Measurements from ENCODE around the gene OBP2A. TPM values are rescaled to one million over a fixed set of nuclear protein-coding genes. Genes with fewer than 3 reads are reported as not detected.
"Not testable (repeated sequence)": the region's sequence is repeated elsewhere in the genome, so short reads cannot be mapped to it uniquely, and the experiment has no call there.

OBP2A gene
- total and polyA plus RNA-seq, 2 donors (not counting 1 experiment from before 2014, with no cell fraction given), result not detected

- Mint-ChIP-seq H3K4me3 (no peak overlapping the region), H3K27me3 (peaks cover 43% of the 10 kb centered on the region), H3K9me3 (ENCODE audit: insufficient read depth) (no peaks in the 10 kb centered on the region), H3K4me1 (no peaks in the 10 kb centered on the region), H3K27ac (no peak overlapping the region)
- intact Hi-C loops (cut with micrococcal nuclease), result no loop called here
- no peaks in the 10 kb centered on the region for H4K20me1 ChIP-seq (ENCODE audit: control insufficient read depth, insufficient read depth, low read length, poor library complexity, severe bottlenecking)
- POLR2A ChIA-PET, result no interaction called here
- H3K4me3 ChIP-seq (ENCODE audit: control extremely low read depth in 1 of 5, extremely low read depth in 1 of 5, insufficient read depth in 1 of 5, low read depth in 2 of 5, low read length in 4 of 5), result no peak overlapping the region
- H3K9ac ChIP-seq (ENCODE audit: low read length), result no peak overlapping the region
- ATAC-seq (ENCODE audit: low read depth) (no peak), DNase-seq (no peak)
- CTCF ChIA-PET, result no interaction called here
- no peak for TF ChIP-seq EZH2 (IDR thresholded peaks at IDR 0.05; ENCODE audit: borderline replicate concordance, insufficient read depth, low read depth, low read length, poor library complexity, severe bottlenecking)
- H2AFZ ChIP-seq (ENCODE audit: insufficient read depth, low read depth, low read length, poor library complexity, severe bottlenecking), result no peak overlapping the region
- H3K27ac ChIP-seq (ENCODE audit: low read length in 2 of 2), result no peak overlapping the region
- no peak overlapping the region for H3K4me2 ChIP-seq (replicated peaks; ENCODE audit: low read depth, low read length, poor library complexity, severe bottlenecking)
- no peaks in the 10 kb centered on the region for H3K9me3 ChIP-seq (ENCODE audit: control extremely low read depth in 1 of 3, control insufficient read depth in 2 of 3, insufficient read depth in 1 of 3, low read length in 2 of 3)
- H3K4me1 ChIP-seq (ENCODE audit: control insufficient read depth in 2 of 2, insufficient read depth in 2 of 2, low read length in 2 of 2), result no peaks in the 10 kb centered on the region
- H3K27me3 ChIP-seq (replicated peaks in 1 of 4; ENCODE audit: control extremely low read depth in 1 of 4, control insufficient read depth in 3 of 4, insufficient read depth in 4 of 4, low read length in 3 of 4), result no peaks in the 10 kb centered on the region
- no peaks in the 10 kb centered on the region for H3K79me2 ChIP-seq (ENCODE audit: control insufficient read depth, insufficient read depth, low read length)
- 65% methylated on average over 8 of the region's 8 CpGs for WGBS (ENCODE audit: insufficient coverage)
- H3K36me3 ChIP-seq (replicated peaks in 1 of 2; ENCODE audit: control extremely low read depth in 1 of 2, control insufficient read depth in 1 of 2, extremely low read depth in 1 of 2, insufficient read depth in 2 of 2, low read length in 1 of 2), result no peaks in the 10 kb centered on the region
These were observed 9.7 kb upstream of the OBP2A start for GRCh38 chr9:135536216-135536615.

DNA sequence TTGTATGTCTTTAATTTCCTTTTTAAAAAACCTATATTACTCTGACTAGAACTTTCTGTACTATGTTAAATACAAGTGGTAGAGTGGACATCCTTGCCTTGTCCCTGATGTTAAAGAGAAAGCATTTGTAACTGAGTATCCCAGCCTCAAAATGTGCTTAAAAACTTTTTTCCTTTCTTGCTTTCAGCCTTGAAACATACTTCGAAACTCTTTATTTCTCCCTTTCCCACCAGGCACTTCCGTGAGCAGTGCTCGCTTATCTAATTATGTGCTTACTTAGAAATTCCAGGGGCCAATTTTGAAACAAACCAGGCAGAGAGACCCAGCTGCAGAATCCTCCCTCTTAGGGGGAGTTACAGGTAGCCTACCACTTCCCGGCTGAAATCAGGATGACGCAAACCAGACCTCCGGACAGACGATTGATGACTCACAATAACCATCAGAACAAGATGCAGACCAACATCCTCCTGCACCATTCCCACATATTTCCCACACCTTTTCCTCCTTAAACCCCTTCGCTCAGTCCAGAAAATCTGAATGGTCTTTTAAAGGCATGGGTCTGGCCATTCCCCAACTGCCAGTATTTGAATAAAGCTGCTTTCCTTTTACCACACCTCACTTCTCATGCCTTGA lies 2.5 kb upstream of the OBP2A start:
- CTCF ChIA-PET; H3K4me3 ChIP-seq (ENCODE audit: control extremely low read depth in 1 of 5, extremely low read depth in 1 of 5, insufficient read depth in 1 of 5, low read depth in 2 of 5, low read length in 4 of 5); intact Hi-C loops (cut with micrococcal nuclease): not testable (repeated sequence)

More for the DNA sequence above, 2.5 kb upstream of the OBP2A start:
- H2AFZ ChIP-seq (ENCODE audit: insufficient read depth, low read depth, low read length, poor library complexity, severe bottlenecking); ATAC-seq (ENCODE audit: low read depth); H3K27ac Mint-ChIP-seq; H3K9me3 Mint-ChIP-seq (ENCODE audit: insufficient read depth); H3K4me1 Mint-ChIP-seq; H3K27ac ChIP-seq (ENCODE audit: low read length in 2 of 2); H3K4me1 ChIP-seq (ENCODE audit: control insufficient read depth in 2 of 2, insufficient read depth in 2 of 2, low read length in 2 of 2); H4K20me1 ChIP-seq (ENCODE audit: control insufficient read depth, insufficient read depth, low read length, poor library complexity, severe bottlenecking); H3K27me3 ChIP-seq (replicated peaks in 1 of 4; ENCODE audit: control extremely low read depth in 1 of 4, control insufficient read depth in 3 of 4, insufficient read depth in 4 of 4, low read length in 3 of 4); H3K9me3 ChIP-seq (ENCODE audit: control extremely low read depth in 1 of 3, control insufficient read depth in 2 of 3, insufficient read depth in 1 of 3, low read length in 2 of 3); H3K9ac ChIP-seq (ENCODE audit: low read length); H3K4me2 ChIP-seq (replicated peaks; ENCODE audit: low read depth, low read length, poor library complexity, severe bottlenecking); DNase-seq; H3K36me3 ChIP-seq (replicated peaks in 1 of 2; ENCODE audit: control extremely low read depth in 1 of 2, control insufficient read depth in 1 of 2, extremely low read depth in 1 of 2, insufficient read depth in 2 of 2, low read length in 1 of 2); H3K79me2 ChIP-seq (ENCODE audit: control insufficient read depth, insufficient read depth, low read length); POLR2A ChIA-PET; H3K4me3 Mint-ChIP-seq: not testable (repeated sequence)
- H3K27me3 Mint-ChIP-seq, result peaks cover 21% of the 10 kb centered on the region
- WGBS (ENCODE audit: insufficient coverage), result 65% methylated on average over 5 of the region's 8 CpGs
